ENCODE results near the gene ANKRD40.

DNA sequence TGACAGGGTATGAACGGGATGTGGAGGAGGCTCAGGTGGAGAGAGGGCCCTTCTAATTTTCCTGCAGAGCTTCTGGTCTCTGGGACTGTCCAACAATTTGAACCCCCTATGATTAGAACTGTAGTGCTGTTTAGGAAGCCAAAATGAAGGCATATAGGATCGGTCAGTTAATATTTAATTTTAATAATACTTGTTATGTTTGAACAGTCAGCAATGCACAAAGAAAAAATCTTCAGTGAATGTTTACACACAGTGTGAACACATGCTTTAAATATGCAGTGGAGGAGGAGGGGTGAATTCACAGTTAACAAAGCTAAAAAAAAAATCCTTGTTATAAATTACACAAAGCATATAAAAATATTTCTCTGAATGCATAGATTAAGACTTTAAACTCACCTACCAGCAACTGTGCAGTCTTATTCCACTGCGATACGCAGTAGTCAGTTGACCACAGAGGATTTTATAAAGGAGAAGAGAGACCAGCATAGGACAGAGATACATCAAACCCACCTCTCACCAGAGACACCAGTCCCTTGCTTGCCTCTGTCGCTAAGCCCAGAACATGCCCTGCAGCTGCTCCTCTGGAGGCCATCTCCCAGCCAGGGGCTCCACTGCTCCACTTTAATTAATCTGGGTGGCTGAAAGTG, 14.6 kb downstream of the ANKRD40 start:
- TF ChIP-seq SMARCC2 (IDR thresholded peaks at IDR 0.05; ENCODE audit: low read depth) (no peak), TCF7L2 (IDR thresholded peaks at IDR 0.05; ENCODE audit: low read depth, low read length) (no peak), ZNF324 (CRISPR knock-in tag; IDR thresholded peaks at IDR 0.05) (no peak)
- TF ChIP-seq, protein P1, sequence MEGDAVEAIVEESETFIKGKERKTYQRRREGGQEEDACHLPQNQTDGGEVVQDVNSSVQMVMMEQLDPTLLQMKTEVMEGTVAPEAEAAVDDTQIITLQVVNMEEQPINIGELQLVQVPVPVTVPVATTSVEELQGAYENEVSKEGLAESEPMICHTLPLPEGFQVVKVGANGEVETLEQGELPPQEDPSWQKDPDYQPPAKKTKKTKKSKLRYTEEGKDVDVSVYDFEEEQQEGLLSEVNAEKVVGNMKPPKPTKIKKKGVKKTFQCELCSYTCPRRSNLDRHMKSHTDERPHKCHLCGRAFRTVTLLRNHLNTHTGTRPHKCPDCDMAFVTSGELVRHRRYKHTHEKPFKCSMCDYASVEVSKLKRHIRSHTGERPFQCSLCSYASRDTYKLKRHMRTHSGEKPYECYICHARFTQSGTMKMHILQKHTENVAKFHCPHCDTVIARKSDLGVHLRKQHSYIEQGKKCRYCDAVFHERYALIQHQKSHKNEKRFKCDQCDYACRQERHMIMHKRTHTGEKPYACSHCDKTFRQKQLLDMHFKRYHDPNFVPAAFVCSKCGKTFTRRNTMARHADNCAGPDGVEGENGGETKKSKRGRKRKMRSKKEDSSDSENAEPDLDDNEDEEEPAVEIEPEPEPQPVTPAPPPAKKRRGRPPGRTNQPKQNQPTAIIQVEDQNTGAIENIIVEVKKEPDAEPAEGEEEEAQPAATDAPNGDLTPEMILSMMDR (IDR thresholded peaks at IDR 0.05 in 2 of 3, conservative IDR thresholded peaks at IDR 0.05 in 1 of 3; ENCODE audit: insufficient read depth in 2 of 3, low read depth in 1 of 3, low read length in 3 of 3): no peak
